Spleen (tissue), 11 donors: ENCODE measurements around the gene UNC79. TPM values are rescaled to one million over a fixed set of nuclear protein-coding genes. Genes with fewer than 3 reads are reported as not detected.

ENCODE experiments used
- DNase-seq: peaks from one replicate; pipeline ENCODE4 v3.0.0-alpha.2; 2020
- H3K27ac ChIP-seq, 8 donors: fragments of 200-600 bp; sonication (generic) in 7 of 8; 1 replicate in 4 of 8; 2 replicates in 4 of 8; pipeline versions ENCODE4 v1.5.0 to v1.8.0; 2016 to 2021; ENCODE audit warnings: inconsistent platforms in 4 of 8, mild to moderate bottlenecking in 4 of 8, moderate library complexity in 1 of 8
- H3K27me3 ChIP-seq, 7 donors: fragments of 200-600 bp; sonication (generic) in 6 of 7; replicated peaks in 1 of 7; 1 replicate in 4 of 7; 2 replicates in 3 of 7; pipeline versions ENCODE4 v1.5.0 to v1.8.0; 2016 to 2021; ENCODE audit warnings: inconsistent platforms in 3 of 7, mild to moderate bottlenecking in 1 of 7
- H3K36me3 ChIP-seq, 6 donors: fragments of 200-600 bp; sonication (generic) in 5 of 6; 1 replicate in 4 of 6; 2 replicates in 2 of 6; pipeline versions ENCODE4 v1.5.0 to v1.8.0; 2016 to 2021; ENCODE audit warnings: inconsistent platforms in 2 of 6
- H3K4me1 ChIP-seq, 6 donors: fragments of 200-600 bp; sonication (generic) in 5 of 6; 1 replicate in 3 of 6; 2 replicates in 3 of 6; pipeline versions ENCODE4 v1.5.0 to v1.8.0; 2016 to 2021; ENCODE audit warnings: inconsistent platforms in 3 of 6
- H3K4me3 ChIP-seq, 8 donors: fragments of 200-600 bp; sonication (generic) in 7 of 8; 1 replicate in 4 of 8; 2 replicates in 4 of 8; pipeline versions ENCODE4 v1.5.0 to v1.8.0; 2016 to 2021; ENCODE audit warnings: inconsistent platforms in 4 of 8, mild to moderate bottlenecking in 4 of 8, moderate library complexity in 2 of 8
- H3K9me3 ChIP-seq, 8 donors: fragments of 200-600 bp; sonication (generic) in 7 of 8; 1 replicate in 4 of 8; 2 replicates in 4 of 8; pipeline versions ENCODE4 v1.5.0 to v1.8.0; 2016 to 2021; ENCODE audit warnings: inconsistent platforms in 4 of 8
- POLR2A ChIP-seq, 3 donors: fragments of 450-650 bp; IDR thresholded peaks; one replicate each; pipeline ENCODE4 v1.5.1; 2017; ENCODE audit warnings: antibody characterized with exemption in 3 of 3, mild to moderate bottlenecking in 1 of 3
- POLR2AphosphoS5 ChIP-seq, 3 donors: sonication (generic); formaldehyde crosslinking; IDR thresholded peaks; one replicate each; pipeline ENCODE4 v1.5.1; 2017; ENCODE audit warnings: antibody characterized with exemption in 3 of 3
- WGBS, 5 donors: extraction: QIAGEN DNeasy Blood & Tissue Kit in 3 of 5; methylation state at CpG; one replicate each; pipeline versions ENCODE4 v1.1.5 to v1.1.7; 2013 to 2018; 5-methylcytosine and 5-hydroxymethylcytosine counted together
- intact Hi-C: fragments of 100-400 bp; cut with DNase I; formaldehyde crosslinking; loops from one replicate; pipeline ENCODE4 v1.15.0; 2023; ENCODE audit warnings: low total_unique reads
- polyA plus RNA-seq, 3 donors: library from polyadenylated mRNA; stranded (reverse); fragments of 200-250 nt; gene quantifications; one replicate each; pipeline ENCODE4 v1.2.1, GENCODE V29; 2013
- total RNA-seq, 7 donors: library from RNA; depleted of rRNA in 3 of 7; stranded (reverse); fragments of >200 nt in 3 of 7; fragmentation: NEBNext Ultra II Directional in 4 of 7; extraction: Animal tissue kit (Norgen Biotek cat#: 25700) in 4 of 7; gene quantifications; one replicate each; pipeline versions ENCODE4 v1.1.0 to v1.2.1, GENCODE V29; 2016 to 2021
- TF ChIP-seq, protein P1 (sequence below), 11 experiments: fragments of 200-600 bp in 7 of 11; fragments of 450-650 bp in 4 of 11; sonication (generic) in 4 of 11; IDR thresholded peaks in 8 of 11; conservative IDR thresholded peaks in 3 of 11; 1 replicate in 7 of 11; 2 replicates in 4 of 11; pipeline versions ENCODE4 v1.4.0 to v1.8.0; 2016 to 2021; ENCODE audit warnings: antibody characterized with exemption in 11 of 11, inconsistent platforms in 4 of 11, mild to moderate bottlenecking in 1 of 11
- donor health status: healthy with polysubstance abuse.
- donor health status: DM: no; HTN: no; CAD: no; lungs with moderate emphysema.
- donor health status: DM: no; HTN: no; CAD: no.
- donor health status: Bipolar disorder and iron deficiency.
- donor health status: healthy.
- donor health status: DM: no; HTN: no; CAD: no.
- donor health status: DM: yes; HTN: yes; CAD: no.

UNC79 gene
- total and polyA plus RNA-seq, 10 donors = 0.03 to 0.24 (median 0.08) TPM; not detected in 2

- no peaks in the 10 kb centered on the region for H3K36me3 ChIP-seq
- no peaks in the 10 kb centered on the region for H3K4me1 ChIP-seq
- DNase-seq = no peak
- TF ChIP-seq, protein P1, sequence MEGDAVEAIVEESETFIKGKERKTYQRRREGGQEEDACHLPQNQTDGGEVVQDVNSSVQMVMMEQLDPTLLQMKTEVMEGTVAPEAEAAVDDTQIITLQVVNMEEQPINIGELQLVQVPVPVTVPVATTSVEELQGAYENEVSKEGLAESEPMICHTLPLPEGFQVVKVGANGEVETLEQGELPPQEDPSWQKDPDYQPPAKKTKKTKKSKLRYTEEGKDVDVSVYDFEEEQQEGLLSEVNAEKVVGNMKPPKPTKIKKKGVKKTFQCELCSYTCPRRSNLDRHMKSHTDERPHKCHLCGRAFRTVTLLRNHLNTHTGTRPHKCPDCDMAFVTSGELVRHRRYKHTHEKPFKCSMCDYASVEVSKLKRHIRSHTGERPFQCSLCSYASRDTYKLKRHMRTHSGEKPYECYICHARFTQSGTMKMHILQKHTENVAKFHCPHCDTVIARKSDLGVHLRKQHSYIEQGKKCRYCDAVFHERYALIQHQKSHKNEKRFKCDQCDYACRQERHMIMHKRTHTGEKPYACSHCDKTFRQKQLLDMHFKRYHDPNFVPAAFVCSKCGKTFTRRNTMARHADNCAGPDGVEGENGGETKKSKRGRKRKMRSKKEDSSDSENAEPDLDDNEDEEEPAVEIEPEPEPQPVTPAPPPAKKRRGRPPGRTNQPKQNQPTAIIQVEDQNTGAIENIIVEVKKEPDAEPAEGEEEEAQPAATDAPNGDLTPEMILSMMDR (IDR thresholded peaks at IDR 0.05 in 8 of 11, conservative IDR thresholded peaks at IDR 0.05 in 3 of 11) = no peak
- TF ChIP-seq POLR2A (IDR thresholded peaks at IDR 0.05) (no peak), POLR2AphosphoS5 (IDR thresholded peaks at IDR 0.05) (no peak)
- no peaks in the 10 kb centered on the region for H3K9me3 ChIP-seq
- H3K27me3 ChIP-seq = peaks cover 0 to 34% (median 0%) of the 10 kb centered on the region in 7 donors
- intact Hi-C loops = no loop called here
- no peak overlapping the region for H3K4me3 ChIP-seq
- 73 to 79% (median 75%) methylated on average over 13 of the region's 13 CpGs for WGBS, 5 donors
- no peak overlapping the region for H3K27ac ChIP-seq
Observed at GRCh38 chr14:93745603-93746273, 315.0 kb downstream of the UNC79 start.

DNA sequence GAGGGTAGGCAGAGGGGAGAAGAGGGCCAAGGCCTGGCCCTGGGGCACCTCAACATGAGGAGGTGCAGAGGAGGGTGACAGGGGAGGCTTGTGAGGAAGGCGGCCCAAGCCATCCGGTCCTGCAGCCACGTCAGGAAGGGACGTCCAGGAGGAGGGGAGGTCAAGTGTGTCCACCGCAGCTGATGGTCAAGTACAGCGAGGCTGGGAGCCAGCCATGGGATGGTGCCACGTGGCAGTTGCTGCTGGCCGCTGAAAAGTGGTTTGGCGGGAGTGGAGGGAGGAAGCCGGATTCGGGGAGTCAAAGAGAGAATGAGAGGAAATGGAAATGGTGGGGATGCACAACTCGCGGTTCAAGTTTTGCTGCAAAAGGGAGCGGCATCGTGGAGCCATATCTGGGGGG, 316.4 kb downstream of the UNC79 start:
- 63 to 77% (median 68%) methylated on average over 15 of the region's 15 CpGs for WGBS, 5 donors
- Histone ChIP-seq H3K9me3 (no peaks in the 10 kb centered on the region), H3K4me1 (no peaks in the 10 kb centered on the region), H3K4me3 (no peak overlapping the region), H3K27ac (no peak overlapping the region), H3K27me3 (peaks cover 0 to 34% (median 0%) of the 10 kb centered on the region in 7 donors), H3K36me3 (no peaks in the 10 kb centered on the region)
- DNase-seq = no peak
- intact Hi-C loops = no loop called here
- TF ChIP-seq POLR2AphosphoS5 (IDR thresholded peaks at IDR 0.05) = no peak
- TF ChIP-seq, protein P1 (IDR thresholded peaks at IDR 0.05 in 8 of 11, conservative IDR thresholded peaks at IDR 0.05 in 3 of 11) = no peak
- no peak for TF ChIP-seq POLR2A (IDR thresholded peaks at IDR 0.05)

- intact Hi-C loops = no loop called here
- TF ChIP-seq, protein P1 (IDR thresholded peaks at IDR 0.05 in 8 of 11, conservative IDR thresholded peaks at IDR 0.05 in 3 of 11) = no peak
- no peak for TF ChIP-seq POLR2A (IDR thresholded peaks at IDR 0.05)
- WGBS, 5 donors = 89 to 95% (median 93%) methylated on average over 1 of the region's 1 CpG
- no peak overlapping the region for H3K4me3 ChIP-seq
- H3K36me3 ChIP-seq = no peaks in the 10 kb centered on the region
- peaks cover 0 to 37% (median 0%) of the 10 kb centered on the region in 7 donors for H3K27me3 ChIP-seq
- no peaks in the 10 kb centered on the region for H3K9me3 ChIP-seq
- no peaks in the 10 kb centered on the region for H3K4me1 ChIP-seq
- H3K27ac ChIP-seq = no peak overlapping the region
- DNase-seq = no peak
Observed at GRCh38 chr14:93747560-93747959, 316.8 kb downstream of the UNC79 start.

- Histone ChIP-seq H3K27ac (no peak overlapping the region), H3K36me3 (no peaks in the 10 kb centered on the region), H3K4me1 (no peaks in the 10 kb centered on the region), H3K9me3 (no peaks in the 10 kb centered on the region), H3K4me3 (no peak overlapping the region), H3K27me3 (peaks cover 0 to 41% (median 0%) of the 10 kb centered on the region in 7 donors)
- intact Hi-C loops = no loop called here
- 76 to 87% (median 79%) methylated on average over 23 to 25 of the region's 25 CpGs for WGBS, 5 donors
- no peak for TF ChIP-seq POLR2AphosphoS5 (IDR thresholded peaks at IDR 0.05)
- TF ChIP-seq, protein P1 (IDR thresholded peaks at IDR 0.05 in 8 of 11, conservative IDR thresholded peaks at IDR 0.05 in 3 of 11) = no peak
- TF ChIP-seq POLR2A (IDR thresholded peaks at IDR 0.05) = no peak
- no peak for DNase-seq
Observed at GRCh38 chr14:93748208-93749075, 317.7 kb downstream of the UNC79 start.
